ENCODE measurements around the gene ASPG.
A peak's percentile ranks its signal among the peaks of the same experiment; 100 is the strongest.

The ASPG gene

DNA sequence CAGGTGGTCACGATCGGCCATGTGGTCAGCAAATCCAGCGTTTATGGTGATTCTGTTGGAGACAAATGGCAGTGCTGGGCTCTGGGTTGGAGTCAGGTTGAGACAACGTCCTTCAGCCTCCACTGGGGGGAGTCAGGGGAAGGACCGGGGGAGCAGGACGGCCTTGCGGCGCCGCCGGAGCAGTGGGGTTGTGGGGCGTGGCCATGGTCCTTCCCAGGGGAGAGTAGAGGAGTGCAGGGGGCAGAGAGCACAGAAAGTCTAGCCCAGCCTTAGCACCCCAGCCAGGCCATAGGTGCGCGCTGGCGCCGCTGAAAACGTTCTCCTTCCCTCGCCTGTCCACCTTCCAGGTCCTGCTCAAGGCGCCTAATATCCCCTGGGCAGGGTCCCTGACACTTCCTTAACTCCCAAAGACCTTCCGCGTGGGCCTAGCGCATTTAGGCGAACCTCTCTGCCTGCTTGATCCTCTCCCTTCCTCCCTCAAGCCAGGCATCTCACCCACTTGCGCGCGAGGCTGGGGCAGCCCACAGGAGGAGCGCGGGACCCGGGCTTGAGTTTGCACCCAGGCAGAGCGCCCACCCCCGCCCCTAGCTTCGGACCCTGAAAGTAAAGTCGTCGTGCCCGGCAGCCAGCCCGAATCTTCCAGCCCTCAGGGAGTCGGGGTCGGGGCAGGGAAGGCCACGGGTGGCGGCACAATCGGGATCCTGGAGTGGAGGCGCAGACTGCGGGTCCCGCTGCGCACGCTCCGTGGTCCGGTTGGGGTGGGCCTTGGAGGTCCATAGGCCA lies 49.8 kb downstream of the ASPG start:
- in situ Hi-C loops (cut with MboI; ENCODE audit: low sequenced_read_pairs, unreplicated experiment) = no loop called here
- no peak for DNase-seq (ENCODE audit: low spot score)
- TF ChIP-seq, protein P1, sequence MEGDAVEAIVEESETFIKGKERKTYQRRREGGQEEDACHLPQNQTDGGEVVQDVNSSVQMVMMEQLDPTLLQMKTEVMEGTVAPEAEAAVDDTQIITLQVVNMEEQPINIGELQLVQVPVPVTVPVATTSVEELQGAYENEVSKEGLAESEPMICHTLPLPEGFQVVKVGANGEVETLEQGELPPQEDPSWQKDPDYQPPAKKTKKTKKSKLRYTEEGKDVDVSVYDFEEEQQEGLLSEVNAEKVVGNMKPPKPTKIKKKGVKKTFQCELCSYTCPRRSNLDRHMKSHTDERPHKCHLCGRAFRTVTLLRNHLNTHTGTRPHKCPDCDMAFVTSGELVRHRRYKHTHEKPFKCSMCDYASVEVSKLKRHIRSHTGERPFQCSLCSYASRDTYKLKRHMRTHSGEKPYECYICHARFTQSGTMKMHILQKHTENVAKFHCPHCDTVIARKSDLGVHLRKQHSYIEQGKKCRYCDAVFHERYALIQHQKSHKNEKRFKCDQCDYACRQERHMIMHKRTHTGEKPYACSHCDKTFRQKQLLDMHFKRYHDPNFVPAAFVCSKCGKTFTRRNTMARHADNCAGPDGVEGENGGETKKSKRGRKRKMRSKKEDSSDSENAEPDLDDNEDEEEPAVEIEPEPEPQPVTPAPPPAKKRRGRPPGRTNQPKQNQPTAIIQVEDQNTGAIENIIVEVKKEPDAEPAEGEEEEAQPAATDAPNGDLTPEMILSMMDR (IDR thresholded peaks at IDR 0.05; ENCODE audit: borderline replicate concordance, control extremely low read depth, extremely low read depth, insufficient read depth, missing control alignments) = no peak

DNA sequence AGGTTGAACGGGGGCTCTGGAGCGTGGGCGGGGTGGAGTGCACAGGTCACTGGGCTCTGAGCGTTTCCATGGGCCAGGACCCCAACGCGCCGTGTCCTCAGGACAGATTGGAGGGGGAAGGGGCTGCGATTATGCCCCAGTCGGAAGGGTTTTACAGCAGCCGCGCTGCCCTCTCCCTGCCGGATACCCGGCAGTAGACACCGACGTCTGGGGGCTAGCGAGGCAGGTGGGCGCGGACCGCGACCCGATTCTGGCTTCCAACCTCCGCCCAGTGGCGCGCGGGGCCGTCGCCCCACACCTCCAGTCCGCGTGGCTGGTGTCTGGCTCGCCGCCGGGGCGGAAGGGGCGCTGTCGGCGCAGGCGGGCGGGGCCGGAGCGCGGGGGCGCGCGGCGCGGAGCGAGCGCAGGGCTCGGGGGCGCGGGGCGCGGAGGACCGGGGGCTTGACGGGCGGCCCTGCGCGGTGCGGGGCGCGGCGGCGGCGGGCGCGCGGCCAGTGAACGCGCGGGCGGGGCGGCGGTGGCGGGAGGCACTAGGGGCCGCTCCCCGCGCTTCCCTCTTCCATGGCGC lies 50.5 kb downstream of the ASPG start:
- in situ Hi-C loops (cut with MboI; ENCODE audit: low sequenced_read_pairs, unreplicated experiment) = no loop called here
- no peak for DNase-seq (ENCODE audit: low spot score)
- TF ChIP-seq, protein P1 (IDR thresholded peaks at IDR 0.05; ENCODE audit: borderline replicate concordance, control extremely low read depth, extremely low read depth, insufficient read depth, missing control alignments) = no peak

DNA sequence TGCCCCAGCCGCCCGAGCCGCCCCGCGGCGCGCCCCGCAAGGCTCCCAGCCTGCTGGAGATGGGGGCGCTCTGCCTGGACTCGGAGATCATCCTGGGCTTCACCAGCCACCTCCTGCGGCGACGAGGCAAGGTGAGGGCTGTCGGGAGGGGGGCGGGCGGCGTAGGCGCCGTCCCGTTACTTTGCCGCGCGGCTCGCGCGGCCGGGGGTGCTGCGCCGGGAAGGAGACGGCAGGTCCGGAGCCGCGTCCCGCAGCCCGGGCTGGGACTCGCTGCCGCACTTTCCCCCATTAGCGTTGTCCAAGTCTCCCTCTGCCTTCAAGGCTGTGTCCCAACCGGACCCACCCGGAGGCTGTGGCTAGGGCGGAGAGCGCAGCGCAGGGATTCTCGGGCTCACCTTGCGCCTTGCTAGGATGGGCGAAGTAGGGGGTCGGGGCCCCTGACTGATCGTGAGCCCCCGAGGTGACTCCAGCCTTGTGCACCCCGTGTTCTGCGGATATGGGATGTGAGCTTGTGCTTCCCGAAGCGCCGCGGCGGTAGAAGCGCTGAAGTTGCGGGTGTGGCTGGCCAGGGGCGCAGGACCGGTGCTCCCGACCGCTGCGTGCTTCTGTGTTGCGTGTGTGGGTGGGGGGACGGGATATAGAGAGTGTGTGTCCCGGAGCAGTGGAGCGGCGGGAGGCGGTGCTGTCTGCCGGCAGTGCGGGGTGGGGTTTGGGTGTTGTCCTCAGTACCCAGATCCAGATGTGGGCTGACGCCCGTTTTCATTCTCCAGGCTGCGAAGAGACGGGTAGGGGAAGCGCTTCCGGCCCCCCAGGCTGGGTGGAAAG lies 51.2 kb downstream of the ASPG start:
- TF ChIP-seq, protein P1 (IDR thresholded peaks at IDR 0.05; ENCODE audit: borderline replicate concordance, control extremely low read depth, extremely low read depth, insufficient read depth, missing control alignments) = no peak
- in situ Hi-C loops (cut with MboI; ENCODE audit: low sequenced_read_pairs, unreplicated experiment) = no loop called here
- DNase-seq (ENCODE audit: low spot score) = no peak

DNA sequence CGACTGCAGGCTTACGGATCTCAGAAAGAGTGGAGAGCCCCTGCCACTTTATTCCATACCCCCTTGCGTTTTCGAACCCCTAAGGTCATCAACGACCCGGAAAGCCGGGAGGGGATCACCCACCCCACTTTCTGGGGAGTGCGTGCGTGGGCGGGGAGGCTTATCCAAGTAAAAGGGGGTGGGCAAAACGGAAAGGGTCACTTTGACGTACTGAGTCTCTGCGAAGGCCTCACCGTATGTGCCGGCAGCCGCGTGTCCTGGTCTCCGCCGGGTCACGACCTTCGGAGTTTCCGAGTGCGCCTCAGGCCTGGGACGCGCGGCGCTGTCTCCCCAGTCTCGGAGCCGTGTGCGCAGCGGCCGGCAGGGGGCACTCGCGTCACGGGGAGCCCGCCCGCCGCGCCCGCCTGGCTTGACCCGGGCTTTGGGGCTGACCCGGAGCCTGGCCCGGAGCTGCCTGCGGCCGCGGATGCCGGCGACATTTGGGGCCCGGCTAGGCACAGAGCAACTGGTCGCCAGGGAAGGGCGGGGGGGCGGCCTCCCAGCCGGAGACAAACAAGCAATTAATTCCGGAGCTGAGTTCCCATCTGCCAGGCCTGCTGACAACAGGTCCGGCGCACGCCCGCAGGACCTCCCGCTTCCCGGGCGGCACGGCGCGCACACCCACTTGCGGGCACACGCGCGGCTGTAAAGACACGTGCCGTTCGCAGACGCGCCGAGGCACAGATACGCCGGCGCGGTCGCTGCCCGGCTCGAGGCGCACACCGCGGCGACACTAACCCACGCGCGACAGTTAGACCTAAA lies 52.0 kb downstream of the ASPG start:
- DNase-seq (ENCODE audit: low spot score) = peak; percentile 92

DNA sequence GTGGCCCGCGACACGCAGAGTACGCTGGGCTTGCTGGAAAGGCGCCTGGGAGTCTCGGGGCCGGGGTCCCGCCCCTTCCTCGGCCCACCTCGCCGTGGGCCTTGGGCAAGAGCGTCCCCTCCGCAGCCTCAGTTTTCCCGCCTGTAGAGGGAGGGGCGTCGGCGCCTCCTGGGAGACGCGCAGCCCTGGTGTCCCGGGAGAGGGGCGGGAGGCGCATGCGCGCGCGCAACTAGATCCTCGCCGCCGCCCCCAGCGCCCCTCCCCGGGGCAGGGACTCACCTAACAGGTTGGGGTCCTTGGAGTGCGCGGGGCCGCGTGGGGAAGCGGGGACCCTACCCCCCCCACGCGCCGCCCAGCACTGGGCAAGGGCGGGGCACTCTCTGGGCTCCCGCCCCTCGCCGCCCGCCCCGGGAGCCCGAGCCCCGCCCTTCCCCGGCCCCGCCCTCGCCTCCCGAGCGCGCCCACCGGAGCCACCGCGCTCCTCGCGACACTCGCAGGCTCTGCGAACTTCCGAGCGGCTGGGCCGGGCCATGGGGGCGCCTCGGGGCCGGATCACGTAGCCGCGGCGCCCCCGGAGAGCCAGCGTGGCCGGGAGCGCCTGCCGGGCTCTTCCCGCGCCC lies 52.7 kb downstream of the ASPG start, which contains the start of gene KIF26A:
KIF26A (plus strand) TSS at position 490 of the 620 bp plus-strand sequence. CDS start 136 bp downstream, outside the sequence.
- TF ChIP-seq, protein P1 (IDR thresholded peaks at IDR 0.05; ENCODE audit: borderline replicate concordance, control extremely low read depth, extremely low read depth, insufficient read depth, missing control alignments) = no peak
- DNase-seq (ENCODE audit: low spot score) = no peak
- in situ Hi-C loops (cut with MboI; ENCODE audit: low sequenced_read_pairs, unreplicated experiment) = no loop called here

More for the DNA sequence above, 52.0 kb downstream of the ASPG start:
- in situ Hi-C loops (cut with MboI; ENCODE audit: low sequenced_read_pairs, unreplicated experiment) = no loop called here
- TF ChIP-seq, protein P1 (IDR thresholded peaks at IDR 0.05; ENCODE audit: borderline replicate concordance, control extremely low read depth, extremely low read depth, insufficient read depth, missing control alignments) = peak; percentile 89
